Fibroblast of mammary gland (primary cell): ENCODE results near the gene MALT1.

Experiments used
- DNase-seq: peaks from one replicate; pipeline ENCODE4 v3.0.0-alpha.2; 2010; ENCODE audit warnings: low read depth
- H3K4me3 ChIP-seq: 2 replicates; pipeline ENCODE4 v1.5.1; 2011; ENCODE audit warnings: low read depth, mild to moderate bottlenecking, low read length, moderate library complexity; ENCODE audit not compliant: control insufficient read depth
- TF ChIP-seq, protein P1 (sequence below): conservative IDR thresholded peaks from 2 replicates; pipeline ENCODE4 v1.5.1; 2011; ENCODE audit warnings: low read depth, low read length, inconsistent platforms; ENCODE audit not compliant: control insufficient read depth, insufficient read depth

MALT1 gene

DNA sequence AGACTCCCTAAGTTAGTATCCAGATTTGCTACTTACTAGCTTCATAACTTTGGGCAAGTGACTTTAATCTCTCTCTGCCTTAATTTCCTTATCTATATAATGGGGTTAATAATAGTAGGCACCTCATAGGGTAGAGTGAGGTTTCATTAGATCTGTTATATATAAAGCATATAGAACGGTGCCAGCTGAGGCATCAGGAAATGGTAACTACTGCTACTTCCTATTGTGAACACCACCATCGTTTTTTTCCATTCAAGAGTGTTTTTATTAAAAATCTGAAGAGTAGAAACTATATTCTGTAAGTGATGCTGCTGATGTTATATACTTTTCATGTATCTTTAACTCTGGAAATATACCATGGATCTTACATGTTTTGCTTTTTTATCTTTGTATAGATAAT lies 44.3 kb downstream of the MALT1 start:
- H3K4me3 ChIP-seq, result no peak overlapping the region
- TF ChIP-seq, protein P1, sequence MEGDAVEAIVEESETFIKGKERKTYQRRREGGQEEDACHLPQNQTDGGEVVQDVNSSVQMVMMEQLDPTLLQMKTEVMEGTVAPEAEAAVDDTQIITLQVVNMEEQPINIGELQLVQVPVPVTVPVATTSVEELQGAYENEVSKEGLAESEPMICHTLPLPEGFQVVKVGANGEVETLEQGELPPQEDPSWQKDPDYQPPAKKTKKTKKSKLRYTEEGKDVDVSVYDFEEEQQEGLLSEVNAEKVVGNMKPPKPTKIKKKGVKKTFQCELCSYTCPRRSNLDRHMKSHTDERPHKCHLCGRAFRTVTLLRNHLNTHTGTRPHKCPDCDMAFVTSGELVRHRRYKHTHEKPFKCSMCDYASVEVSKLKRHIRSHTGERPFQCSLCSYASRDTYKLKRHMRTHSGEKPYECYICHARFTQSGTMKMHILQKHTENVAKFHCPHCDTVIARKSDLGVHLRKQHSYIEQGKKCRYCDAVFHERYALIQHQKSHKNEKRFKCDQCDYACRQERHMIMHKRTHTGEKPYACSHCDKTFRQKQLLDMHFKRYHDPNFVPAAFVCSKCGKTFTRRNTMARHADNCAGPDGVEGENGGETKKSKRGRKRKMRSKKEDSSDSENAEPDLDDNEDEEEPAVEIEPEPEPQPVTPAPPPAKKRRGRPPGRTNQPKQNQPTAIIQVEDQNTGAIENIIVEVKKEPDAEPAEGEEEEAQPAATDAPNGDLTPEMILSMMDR, result no peak
- no peak for DNase-seq

- TF ChIP-seq, protein P1, result no peak
- no peak for DNase-seq
Observed at GRCh38 chr18:58716060-58716756, 44.9 kb downstream of the MALT1 start.

DNA sequence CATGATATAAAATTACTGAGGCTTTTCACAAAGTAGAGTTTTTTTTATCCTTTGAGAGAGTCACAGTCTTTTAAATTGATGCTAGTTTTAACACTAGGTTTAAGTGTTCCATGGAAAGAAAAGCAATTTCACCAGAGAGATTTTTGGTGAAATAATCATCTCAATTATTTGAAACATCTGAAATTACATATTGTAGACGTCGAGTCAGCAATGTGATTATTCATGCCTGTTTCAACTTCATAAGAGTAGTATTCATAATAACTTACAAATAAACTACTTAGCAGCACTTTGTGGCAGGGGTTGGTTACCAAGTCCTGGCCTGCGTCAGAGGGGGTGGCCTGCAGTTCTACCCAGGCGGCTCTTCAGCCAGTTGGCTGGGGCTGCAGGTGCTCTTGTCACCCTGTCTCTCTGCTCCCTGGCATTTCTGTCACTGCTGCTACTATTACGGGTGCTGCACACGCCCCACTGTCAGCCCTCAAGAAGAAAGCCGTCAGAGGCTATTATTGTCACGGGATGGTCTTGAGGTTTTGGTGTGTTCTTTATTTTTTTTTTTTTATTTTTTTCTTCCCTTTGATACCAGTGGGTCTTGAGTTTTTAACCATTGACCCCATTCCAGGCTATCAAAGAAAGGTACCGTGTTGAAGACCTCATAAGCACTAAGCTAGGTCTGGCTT lies 50.4 kb downstream of the MALT1 start:
- TF ChIP-seq, protein P1, result no peak
- no peak for DNase-seq
- H3K4me3 ChIP-seq, result no peak overlapping the region

More at GRCh38 chr18:58716060-58716756, 44.9 kb downstream of the MALT1 start:
- no peak overlapping the region for H3K4me3 ChIP-seq

DNA sequence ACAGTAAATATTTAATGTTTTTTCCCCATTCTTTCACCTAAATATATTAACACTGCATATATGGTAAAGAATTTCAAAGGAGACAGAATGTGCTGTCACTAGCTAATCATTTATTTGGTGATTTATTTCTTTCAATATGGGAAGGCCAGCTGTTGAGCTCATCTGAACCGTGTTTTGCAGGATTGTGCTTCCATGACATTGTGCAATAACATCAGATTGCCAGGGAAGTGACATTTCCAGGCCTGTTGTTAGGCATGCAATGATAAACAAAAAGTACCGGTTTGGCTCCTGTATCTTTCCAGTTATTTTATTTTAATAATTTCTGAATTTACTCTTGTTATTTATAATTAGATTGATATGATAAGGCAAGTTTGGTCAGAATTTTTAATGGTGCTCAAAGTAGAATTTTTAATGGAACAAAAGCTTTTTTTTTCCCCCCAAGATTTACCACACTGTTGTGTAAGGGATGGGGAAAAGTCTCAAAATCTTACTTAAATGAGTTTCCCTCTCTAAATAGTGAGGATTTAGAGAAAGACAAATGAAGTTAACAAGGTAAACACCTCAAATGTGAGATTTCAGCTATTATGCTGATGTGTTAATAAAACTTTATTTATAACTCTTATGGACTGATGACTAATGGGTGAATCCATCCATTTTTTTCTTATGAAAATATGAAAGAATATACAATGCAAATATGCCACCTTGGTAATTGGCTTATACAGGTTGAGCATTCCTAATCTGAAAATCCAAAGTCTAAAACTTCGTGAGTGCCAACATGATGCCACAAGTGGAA lies 52.7 kb downstream of the MALT1 start:
- TF ChIP-seq, protein P1, result no peak
- peak; percentile 51 for DNase-seq

DNA sequence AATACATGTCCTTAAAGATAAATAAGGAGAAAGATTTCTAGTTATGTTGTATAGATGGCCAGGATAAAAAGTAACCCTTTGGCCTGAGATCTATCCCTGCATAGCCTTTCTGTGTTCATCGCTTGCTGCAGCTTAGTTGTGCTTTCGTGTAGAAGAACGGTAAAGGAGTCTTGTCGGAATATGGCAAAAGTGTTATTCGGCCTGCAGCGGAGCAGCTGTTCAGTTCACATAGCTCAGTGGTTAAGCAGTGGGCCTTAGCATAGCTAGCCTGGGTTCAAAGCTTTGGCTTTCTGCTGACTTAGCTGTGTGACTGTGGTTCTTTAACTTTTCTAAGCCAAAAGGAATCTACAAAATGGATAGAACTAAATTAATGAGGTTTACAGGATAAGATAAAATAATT lies 55.4 kb downstream of the MALT1 start:
- DNase-seq, result no peak
- no peak overlapping the region for H3K4me3 ChIP-seq
- TF ChIP-seq, protein P1, result no peak

More for the DNA sequence above, 52.7 kb downstream of the MALT1 start:
- no peak overlapping the region for H3K4me3 ChIP-seq

DNA sequence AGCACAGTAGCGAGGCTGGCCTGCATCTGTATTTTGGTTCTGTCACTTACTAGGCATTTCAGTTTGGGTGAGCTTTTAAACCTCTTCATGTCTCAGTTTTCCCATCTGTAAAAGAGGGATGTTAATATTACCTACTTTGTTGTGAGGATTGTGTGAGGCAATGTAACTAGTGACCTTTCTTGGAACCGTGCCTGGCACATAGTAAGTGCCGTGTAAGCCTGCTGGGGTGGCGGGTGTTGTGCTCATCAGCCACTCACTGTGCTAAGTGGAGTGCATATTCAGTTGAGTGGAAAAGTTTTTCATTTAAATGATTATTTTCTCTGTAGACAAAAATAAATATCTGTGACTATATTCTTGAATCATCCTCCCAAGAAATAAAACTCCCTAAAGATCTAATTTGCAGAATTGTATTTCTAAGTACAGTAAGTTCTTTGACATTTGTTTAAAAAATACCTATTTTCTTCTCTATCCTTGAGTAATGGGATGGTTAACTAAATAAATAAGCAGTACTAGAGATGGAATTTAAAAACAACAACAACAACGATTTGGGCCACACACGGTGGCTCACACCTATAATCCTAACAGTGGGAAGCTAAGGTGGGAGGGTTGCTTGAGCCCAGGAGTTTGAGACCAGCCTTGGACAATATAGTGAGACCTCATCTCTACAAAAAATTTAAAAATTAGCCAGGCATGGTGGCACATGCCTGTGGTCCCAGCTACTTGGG lies 56.7 kb downstream of the MALT1 start:
- DNase-seq, result peak; percentile 47
- TF ChIP-seq, protein P1, result no peak
- no peak overlapping the region for H3K4me3 ChIP-seq
